H1 (cell line): ENCODE data around the gene HOXB7. TPM values are rescaled to one million over a fixed set of nuclear protein-coding genes. Genes with fewer than 3 reads are reported as not detected.
A peak's percentile ranks its signal among the peaks of the same experiment; 100 is the strongest.

ENCODE experiments used
- CTCF ChIA-PET: fragments of 300-600 bp; sonication (Branson Sonifier 250); formaldehyde crosslinking; loops from one replicate; lab custom pipeline; 2021; ENCODE audit not compliant: partially characterized antibody; lab: Charles Lee
- POLR2A ChIA-PET: fragments of 300-600 bp; sonication (Branson Sonifier 250); formaldehyde crosslinking; loops from one replicate; lab custom pipeline; 2021; ENCODE audit warnings: inconsistent platforms; ENCODE audit not compliant: partially characterized antibody; lab: Charles Lee
- DNase-seq, 2 experiments: peaks; one replicate each; pipeline versions ENCODE4 v3.0.0 to v3.0.0-alpha.2; 2010 to 2022; ENCODE audit warnings: low spot score in 2 of 2, low read depth in 1 of 2, mixed read lengths in 1 of 2
- FAIRE-seq: peaks from 2 replicates; lab custom pipeline; 2011; peaks lifted over from hg19 to GRCh38; lab: Jason Lieb, UNC
- H2AFZ ChIP-seq: 2 replicates; pipeline ENCODE4 v1.8.1; 2012; ENCODE audit warnings: low read length, inconsistent platforms
- H2AK5ac ChIP-seq: 2 replicates; pipeline ENCODE4 v1.6.1; 2013; ENCODE audit warnings: low read depth, low read length
- H2BK120ac ChIP-seq: replicated peaks from 2 replicates; pipeline ENCODE3; 2013; ENCODE audit warnings: low read depth, low read length, inconsistent platforms
- H2BK12ac ChIP-seq: 2 replicates; pipeline ENCODE4 v1.6.1; 2013; ENCODE audit warnings: low read depth, low read length
- H2BK15ac ChIP-seq: 2 replicates; pipeline ENCODE4 v1.6.1; 2013; ENCODE audit warnings: low read length
- H2BK20ac ChIP-seq: 2 replicates; pipeline ENCODE4 v1.6.1; 2013; ENCODE audit warnings: low read length
- H2BK5ac ChIP-seq: 2 replicates; pipeline ENCODE4 v1.6.1; 2013; ENCODE audit warnings: low read depth, low read length
- H3K14ac ChIP-seq: 2 replicates; pipeline ENCODE4 v1.6.1; 2013; ENCODE audit warnings: inconsistent platforms; ENCODE audit not compliant: insufficient read length
- H3K18ac ChIP-seq: 2 replicates; pipeline ENCODE4 v1.6.1; 2013; ENCODE audit warnings: low read length; ENCODE audit errors: extremely low read depth
- H3K23ac ChIP-seq: 2 replicates; pipeline ENCODE4 v1.6.1; 2013; ENCODE audit warnings: inconsistent platforms; ENCODE audit not compliant: insufficient read length
- H3K23me2 ChIP-seq: 2 replicates; pipeline ENCODE4 v1.6.1; 2013; ENCODE audit warnings: low read depth, low read length
- H3K27ac ChIP-seq: 2 replicates; pipeline ENCODE4 v1.6.1; 2011; ENCODE audit warnings: low read depth, low read length, inconsistent platforms
- H3K27me3 ChIP-seq, 4 experiments: replicated peaks in 1 of 4; 1 replicate in 1 of 4; 2 replicates in 3 of 4; pipeline versions ENCODE4 v1.6.1 to v1.8.1; 2011 to 2013; ENCODE audit warnings: low read length in 3 of 4, mild to moderate bottlenecking in 3 of 4, inconsistent platforms in 2 of 4, mixed read lengths in 2 of 4, moderate library complexity in 1 of 4; ENCODE audit not compliant: control insufficient read depth in 3 of 4, insufficient read depth in 3 of 4; ENCODE audit errors: extremely low read depth in 1 of 4
- H3K36me3 ChIP-seq, 4 experiments: 2 replicates each; pipeline versions ENCODE4 v1.6.1 to v1.8.1; 2011 to 2013; ENCODE audit warnings: mild to moderate bottlenecking in 4 of 4, low read length in 3 of 4, moderate library complexity in 2 of 4, control low read depth in 1 of 4, inconsistent platforms in 1 of 4; ENCODE audit not compliant: insufficient read depth in 4 of 4, control insufficient read depth in 2 of 4
- H3K4ac ChIP-seq: replicated peaks from 2 replicates; pipeline ENCODE3; 2013; ENCODE audit warnings: low read length, low read depth, mixed read lengths, inconsistent platforms; ENCODE audit not compliant: insufficient read length
- H3K4me1 ChIP-seq, 4 experiments: replicated peaks in 1 of 4; 1 replicate in 1 of 4; 2 replicates in 3 of 4; pipeline versions ENCODE4 v1.6.1 to v1.8.1; 2011 to 2013; ENCODE audit warnings: low read length in 3 of 4, inconsistent platforms in 2 of 4, mixed read lengths in 1 of 4; ENCODE audit not compliant: insufficient read depth in 4 of 4, control insufficient read depth in 3 of 4
- H3K4me2 ChIP-seq, 2 experiments: 2 replicates each; pipeline versions ENCODE4 v1.6.1 to v1.8.1; 2011 to 2013; ENCODE audit warnings: low read depth in 2 of 2, low read length in 2 of 2, control low read depth in 1 of 2, inconsistent platforms in 1 of 2, mild to moderate bottlenecking in 1 of 2; ENCODE audit not compliant: insufficient read depth in 1 of 2
- H3K4me3 ChIP-seq, 4 experiments: fragments of 200-600, 300-600 bp in 1 of 4; sonication (generic), shearing (Covaris generic), sonication (Bioruptor Twin) in 1 of 4; 2 replicates each; pipeline versions ENCODE4 v1.5.1 to v1.8.1; 2011 to 2016; ENCODE audit warnings: low read length in 4 of 4, low read depth in 3 of 4, control low read depth in 2 of 4, inconsistent platforms in 2 of 4, mild to moderate bottlenecking in 2 of 4, mixed read lengths in 1 of 4, moderate library complexity in 1 of 4; ENCODE audit not compliant: insufficient read depth in 2 of 4; ENCODE audit errors: extremely low read depth in 1 of 4
- H3K56ac ChIP-seq: replicated peaks from 2 replicates; pipeline ENCODE3; 2013; ENCODE audit warnings: low read depth, mild to moderate bottlenecking, mixed read lengths, low read length, inconsistent platforms; ENCODE audit not compliant: insufficient read length
- H3K79me1 ChIP-seq: 2 replicates; pipeline ENCODE4 v1.6.1; 2013; ENCODE audit warnings: low read depth, low read length, control low read depth
- H3K79me2 ChIP-seq, 2 experiments: 2 replicates each; pipeline versions ENCODE4 v1.6.1 to v1.8.1; 2012 to 2013; ENCODE audit warnings: low read length in 2 of 2, mild to moderate bottlenecking in 2 of 2, inconsistent platforms in 1 of 2; ENCODE audit not compliant: insufficient read depth in 2 of 2, control insufficient read depth in 1 of 2
- H3K9ac ChIP-seq, 4 experiments: replicated peaks in 1 of 4; 1 replicate in 1 of 4; 2 replicates in 3 of 4; pipeline versions ENCODE4 v1.6.1 to v1.8.1; 2011 to 2013; ENCODE audit warnings: low read depth in 3 of 4, low read length in 3 of 4, control low read depth in 2 of 4, mild to moderate bottlenecking in 2 of 4, moderate library complexity in 2 of 4, inconsistent platforms in 1 of 4; ENCODE audit errors: extremely low read depth in 1 of 4
- H3K9me3 ChIP-seq, 2 experiments: 2 replicates each; pipeline versions ENCODE4 v1.6.1 to v1.8.1; 2012 to 2013; ENCODE audit warnings: mild to moderate bottlenecking in 2 of 2, moderate library complexity in 2 of 2, control low read depth in 1 of 2, inconsistent platforms in 1 of 2, low read depth in 1 of 2, low read length in 1 of 2, mixed read lengths in 1 of 2; ENCODE audit not compliant: insufficient read depth in 2 of 2
- H4K20me1 ChIP-seq, 2 experiments: replicated peaks in 1 of 2; 2 replicates each; pipeline versions ENCODE3 to v1.8.1; 2011 to 2013; ENCODE audit warnings: inconsistent platforms in 2 of 2, low read length in 2 of 2, mild to moderate bottlenecking in 1 of 2; ENCODE audit not compliant: insufficient read depth in 2 of 2, control insufficient read depth in 1 of 2
- H4K5ac ChIP-seq: 2 replicates; pipeline ENCODE4 v1.6.1; 2013; ENCODE audit warnings: low read length, low read depth, mixed read lengths, inconsistent platforms; ENCODE audit not compliant: insufficient read length
- H4K8ac ChIP-seq: 2 replicates; pipeline ENCODE4 v1.8.0; 2013; ENCODE audit warnings: mild to moderate bottlenecking, moderate library complexity, low read length, inconsistent platforms; ENCODE audit not compliant: insufficient read depth; ENCODE audit errors: extremely low read depth
- H4K91ac ChIP-seq: replicated peaks from 2 replicates; pipeline ENCODE3; 2013; ENCODE audit warnings: low read length, mixed read lengths, inconsistent platforms; ENCODE audit not compliant: insufficient read length
- BRCA1 ChIP-seq: IDR thresholded peaks from 2 replicates; pipeline ENCODE4 v1.6.1; 2012; ENCODE audit warnings: low read depth, low read length, improper control_type of control experiment
- CBX5 ChIP-seq: fragments of 300-800, 300-1000 bp; sonication (generic); IDR thresholded peaks from 2 replicates; pipeline ENCODE4 v1.7.1; 2016; ENCODE audit warnings: antibody characterized with exemption, low read length, low read depth
- CEBPB ChIP-seq: IDR thresholded peaks from 2 replicates; pipeline ENCODE4 v1.6.1; 2012; ENCODE audit warnings: low read depth, low read length
- CHD2 ChIP-seq: IDR thresholded peaks from 2 replicates; pipeline ENCODE4 v1.6.1; 2012; ENCODE audit warnings: low read length, improper control_type of control experiment
- EGR1 ChIP-seq: IDR thresholded peaks from 2 replicates; pipeline ENCODE4 v1.6.1; 2011; ENCODE audit warnings: low read depth, low read length, borderline replicate concordance
- EZH2 ChIP-seq: fragments of 200-600 bp; sonication (generic); IDR thresholded peaks from 2 replicates; pipeline ENCODE4 v1.7.1; 2012; ENCODE audit warnings: low read depth, mild to moderate bottlenecking, moderate library complexity, low read length, inconsistent platforms; ENCODE audit not compliant: severe bottlenecking
- GABPA ChIP-seq: IDR thresholded peaks from 2 replicates; pipeline ENCODE4 v1.6.1; 2011; ENCODE audit warnings: mild to moderate bottlenecking, low read length, moderate library complexity, borderline replicate concordance; ENCODE audit not compliant: insufficient read depth
- HDAC2 ChIP-seq, 2 experiments: fragments of 300-600 bp in 1 of 2; sonication (generic) in 1 of 2; IDR thresholded peaks; 2 replicates each; pipeline ENCODE4 v1.6.1; 2011 to 2012; ENCODE audit warnings: low read depth in 2 of 2, low read length in 2 of 2, mild to moderate bottlenecking in 2 of 2, moderate library complexity in 2 of 2, borderline replicate concordance in 1 of 2, inconsistent platforms in 1 of 2
- RNF2 ChIP-seq: fragments of 200-900, 300-1000 bp; sonication (generic); IDR thresholded peaks from 2 replicates; pipeline ENCODE4 v1.7.1; 2016; ENCODE audit warnings: borderline replicate concordance, low read depth, mild to moderate bottlenecking, antibody characterized with exemption, low read length; ENCODE audit not compliant: poor library complexity, severe bottlenecking; ENCODE audit errors: missing control alignments
- SIRT6 ChIP-seq: IDR thresholded peaks from one replicate; pipeline ENCODE4 v1.7.1; 2012; ENCODE audit warnings: low read length, inconsistent platforms
- WGBS, 2 experiments: shearing (Covaris generic) in 1 of 2; methylation state at CpG; one replicate each; pipeline versions ENCODE4 v1.1.6 to v1.1.7; 2013 to 2015; ENCODE audit warnings: low lambda C conversion rate in 2 of 2, mixed read lengths in 2 of 2, inconsistent platforms in 1 of 2, low coverage in 1 of 2, missing lambda C conversion rate in 1 of 2; ENCODE audit not compliant: insufficient replicate concordance in 2 of 2, insufficient coverage in 1 of 2, insufficient read length in 1 of 2; ENCODE audit errors: extremely low coverage in 1 of 2, missing lambda C conversion rate in 1 of 2; 5-methylcytosine and 5-hydroxymethylcytosine counted together
- polyA plus RNA-seq, 7 experiments: library from polyadenylated mRNA; depleted of rRNA in 3 of 7; stranded (reverse) in 5 of 7; unstranded in 2 of 7; fragments of >200 nt in 5 of 7; fragments of 200-250 nt in 2 of 7; gene quantifications; 1 replicate in 5 of 7; 2 replicates in 1 of 7; 4 replicates in 1 of 7; pipeline versions ENCODE4 v1.2.1 to v1.2.3, GENCODE V29; 2011 to 2013; ENCODE audit warnings: missing spikeins in 2 of 7, mixed read lengths in 2 of 7
- total RNA-seq: library from RNA; stranded (reverse); fragmentation: NEBNext Ultra II Directional; extraction: Animal tissue kit (Norgen Biotek cat#: 25700); gene quantifications from 2 replicates; pipeline ENCODE4 v1.2.1, GENCODE V29; 2021
- TF ChIP-seq, protein P1 (sequence below): IDR thresholded peaks from 2 replicates; pipeline ENCODE4 v1.6.1; 2012; ENCODE audit warnings: inconsistent platforms

HOXB7 gene
- total and polyA plus RNA-seq, 2 of the 8 experiments (the other 6 are each of a cell fraction or from before 2014, with no cell fraction given), result not detected

DNA sequence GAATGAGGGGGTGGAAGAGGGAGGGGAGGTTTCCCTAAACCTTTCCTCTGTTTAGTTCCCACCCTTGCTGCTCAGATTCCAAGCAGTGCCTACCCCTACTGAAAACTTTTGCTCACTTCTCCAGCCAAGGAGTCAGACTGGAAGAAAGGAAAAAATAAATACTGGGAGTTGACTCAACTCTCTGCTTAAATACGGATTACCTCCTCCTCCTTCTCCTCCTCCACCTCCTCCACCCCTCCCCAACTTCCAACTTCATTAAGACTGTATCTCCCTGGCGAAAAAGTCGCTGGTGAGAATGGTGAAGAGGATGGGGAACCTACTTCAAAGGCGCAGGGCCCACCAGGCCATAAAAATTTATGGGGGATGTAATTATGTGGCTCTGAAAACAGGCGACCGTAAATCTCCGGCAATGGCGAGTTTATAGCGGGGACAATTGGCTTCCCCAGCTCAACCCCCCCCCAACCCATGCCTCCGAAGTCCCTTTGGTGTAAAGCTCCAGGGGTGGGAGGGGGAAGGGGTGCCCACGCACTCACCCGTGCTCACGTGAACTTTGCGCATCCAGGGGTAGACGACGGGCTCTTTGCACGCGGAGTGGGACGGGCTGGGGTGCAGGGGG lies 33.4 kb downstream of the HOXB7 start:
- no peak overlapping the region for H2BK15ac ChIP-seq
- H3K27ac ChIP-seq, result no peak overlapping the region
- H3K4me1 ChIP-seq, result peaks cover 0 to 13% (median 4%) of the 10 kb centered on the region in 4 experiments; a peak in 5 of 7 replicates
- no peak for DNase-seq
- H3K9me3 ChIP-seq, result no peaks in the 10 kb centered on the region
- no peaks in the 10 kb centered on the region for H3K79me2 ChIP-seq
- no peak overlapping the region for H3K4ac ChIP-seq
- no peak overlapping the region for H2BK12ac ChIP-seq
- WGBS, 2 experiments, result 13% methylated on average over 9 of the region's 19 CpGs; no CpG with 5 or more reads in 1 of the 2 experiments
- H4K91ac ChIP-seq, result no peak overlapping the region
- H3K23ac ChIP-seq, result no peak overlapping the region
- no peak overlapping the region for H4K8ac ChIP-seq
- no peak overlapping the region for H2BK120ac ChIP-seq
- no peak overlapping the region for H3K9ac ChIP-seq
- peak overlapping the region in 1 of 4 experiments; percentile 22; a peak in 1 of 8 replicates for H3K4me3 ChIP-seq
- peak overlapping the region in 1 of 2 experiments; percentile 48; a peak in 2 of 4 replicates for H3K4me2 ChIP-seq
- H3K36me3 ChIP-seq, result peaks cover 0 to 6% (median 0%) of the 10 kb centered on the region in 4 experiments; a peak in 1 of 8 replicates
- no peak overlapping the region for H2BK20ac ChIP-seq
- ChIA-PET CTCF (interaction anchor here (1.4 kb wide), 1 partner anchor 14 kb away, joined by 4 read pairs; no protein-coding TSS in a partner anchor), POLR2A (no interaction called here)
- H3K27me3 ChIP-seq, result peaks cover 99 to 100% (median 100%) of the 10 kb centered on the region in 4 experiments
- FAIRE-seq, result no peak
- no peak overlapping the region for H2BK5ac ChIP-seq
- H3K18ac ChIP-seq, result no peak overlapping the region
- H4K20me1 ChIP-seq, result peaks cover 19 to 41% of the 10 kb centered on the region in 2 experiments
- no peak overlapping the region for H2AFZ ChIP-seq
- H3K23me2 ChIP-seq, result no peaks in the 10 kb centered on the region
- no peak overlapping the region for H3K56ac ChIP-seq
- no peak overlapping the region for H2AK5ac ChIP-seq
- H4K5ac ChIP-seq, result no peak overlapping the region
- no peaks in the 10 kb centered on the region for H3K79me1 ChIP-seq
- H3K14ac ChIP-seq, result no peak overlapping the region
- no peak for TF ChIP-seq CEBPB
- TF ChIP-seq RNF2, result peak; percentile 43
- TF ChIP-seq, protein P1, sequence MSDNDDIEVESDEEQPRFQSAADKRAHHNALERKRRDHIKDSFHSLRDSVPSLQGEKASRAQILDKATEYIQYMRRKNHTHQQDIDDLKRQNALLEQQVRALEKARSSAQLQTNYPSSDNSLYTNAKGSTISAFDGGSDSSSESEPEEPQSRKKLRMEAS, result no peak
- TF ChIP-seq EGR1, result no peak
- TF ChIP-seq SIRT6, result no peak
- TF ChIP-seq HDAC2 (IDR thresholded peaks at IDR 0.05; ENCODE audit: borderline replicate concordance in 1 of 2, low read depth in 2 of 2, low read length in 2 of 2), result no peak
- TF ChIP-seq CHD2, result no peak
- no peak for TF ChIP-seq GABPA
- no peak for TF ChIP-seq CBX5
- peak; percentile 93 for TF ChIP-seq EZH2
- no peak for TF ChIP-seq BRCA1
